ENCODE data around the gene KIF5A.

Gene KIF5A

DNA sequence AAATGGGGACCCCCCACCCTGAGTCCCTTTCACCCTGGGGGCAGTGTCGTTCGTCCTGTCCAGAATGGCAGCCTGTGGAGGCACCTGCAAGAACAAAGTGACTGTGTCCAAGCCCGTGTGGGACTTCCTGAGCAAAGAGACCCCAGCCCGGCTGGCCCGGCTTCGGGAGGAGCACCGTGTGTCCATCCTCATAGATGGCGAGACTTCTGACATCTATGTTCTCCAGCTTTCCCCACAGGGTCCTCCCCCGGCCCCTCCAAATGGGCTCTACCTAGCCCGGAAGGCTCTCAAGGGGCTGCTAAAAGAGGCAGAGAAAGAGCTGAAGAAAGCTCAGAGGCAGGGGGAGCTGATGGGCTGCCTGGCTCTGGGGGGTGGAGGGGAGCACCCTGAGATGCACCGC, 57.0 kb downstream of the KIF5A start:
- Histone ChIP-seq H3K27ac (no peak overlapping the region), H3K4me1 (ENCODE audit: low read depth, poor library complexity, severe bottlenecking) (peaks cover 36% of the 10 kb centered on the region), H3K27me3 (ENCODE audit: insufficient read depth, low read depth) (no peaks in the 10 kb centered on the region), H3K4me2 (no peak overlapping the region), H3K4me3 (IDR thresholded peaks at IDR 0.05; ENCODE audit: insufficient read depth, low read depth, low read length) (no peak overlapping the region), H3K79me2 (ENCODE audit: insufficient read depth, low read depth) (no peaks in the 10 kb centered on the region), H2AFZ (ENCODE audit: low read depth) (no peak overlapping the region), H3K9ac (no peak overlapping the region), H3K36me3 (ENCODE audit: insufficient read depth) (no peaks in the 10 kb centered on the region), H4K20me1 (ENCODE audit: insufficient read depth) (no peaks in the 10 kb centered on the region)
- TF ChIP-seq, protein P1, sequence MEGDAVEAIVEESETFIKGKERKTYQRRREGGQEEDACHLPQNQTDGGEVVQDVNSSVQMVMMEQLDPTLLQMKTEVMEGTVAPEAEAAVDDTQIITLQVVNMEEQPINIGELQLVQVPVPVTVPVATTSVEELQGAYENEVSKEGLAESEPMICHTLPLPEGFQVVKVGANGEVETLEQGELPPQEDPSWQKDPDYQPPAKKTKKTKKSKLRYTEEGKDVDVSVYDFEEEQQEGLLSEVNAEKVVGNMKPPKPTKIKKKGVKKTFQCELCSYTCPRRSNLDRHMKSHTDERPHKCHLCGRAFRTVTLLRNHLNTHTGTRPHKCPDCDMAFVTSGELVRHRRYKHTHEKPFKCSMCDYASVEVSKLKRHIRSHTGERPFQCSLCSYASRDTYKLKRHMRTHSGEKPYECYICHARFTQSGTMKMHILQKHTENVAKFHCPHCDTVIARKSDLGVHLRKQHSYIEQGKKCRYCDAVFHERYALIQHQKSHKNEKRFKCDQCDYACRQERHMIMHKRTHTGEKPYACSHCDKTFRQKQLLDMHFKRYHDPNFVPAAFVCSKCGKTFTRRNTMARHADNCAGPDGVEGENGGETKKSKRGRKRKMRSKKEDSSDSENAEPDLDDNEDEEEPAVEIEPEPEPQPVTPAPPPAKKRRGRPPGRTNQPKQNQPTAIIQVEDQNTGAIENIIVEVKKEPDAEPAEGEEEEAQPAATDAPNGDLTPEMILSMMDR (conservative IDR thresholded peaks at IDR 0.05; ENCODE audit: low read depth, low read length) = no peak

DNA sequence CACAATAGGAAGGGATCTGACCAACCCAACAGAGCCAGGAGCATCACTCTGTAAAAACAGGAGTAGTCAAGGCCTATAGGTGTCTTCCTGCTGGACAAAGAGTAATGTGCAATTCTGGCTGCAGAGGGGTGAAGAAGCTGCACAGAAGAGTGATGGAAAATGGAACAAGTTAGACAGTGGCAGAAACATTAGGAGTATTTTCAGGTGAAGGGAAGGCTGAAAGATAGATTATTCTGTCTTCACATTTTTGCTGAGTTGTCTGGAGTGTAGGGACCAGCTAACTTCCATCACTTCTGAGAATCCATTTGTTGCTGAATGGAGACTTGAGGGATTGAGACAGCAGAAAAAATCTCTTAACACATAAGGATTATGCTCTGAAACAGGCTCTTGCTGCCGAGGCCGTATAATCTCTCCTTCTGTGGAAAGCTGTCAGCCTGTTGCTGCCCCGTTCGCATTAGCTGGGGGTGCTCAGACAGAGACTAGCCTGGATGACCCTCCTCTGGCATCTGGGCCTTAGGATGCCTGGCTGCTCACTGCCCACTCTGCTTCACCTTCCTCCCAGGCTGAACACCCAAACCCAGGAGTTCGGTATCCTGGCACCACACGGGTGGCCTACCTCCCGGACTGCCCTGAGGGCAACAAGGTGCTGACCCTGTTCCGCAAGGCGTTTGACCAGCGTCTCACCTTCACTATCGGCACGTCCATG, 58.3 kb downstream of the KIF5A start:
- Histone ChIP-seq H3K27ac (no peak overlapping the region; the same call in 1 of the 2 replicates), H3K9ac (no peak overlapping the region), H3K4me3 (IDR thresholded peaks at IDR 0.05; ENCODE audit: insufficient read depth, low read depth, low read length) (no peak overlapping the region), H2AFZ (ENCODE audit: low read depth) (no peak overlapping the region), H4K20me1 (ENCODE audit: insufficient read depth) (no peaks in the 10 kb centered on the region), H3K79me2 (ENCODE audit: insufficient read depth, low read depth) (no peaks in the 10 kb centered on the region), H3K36me3 (ENCODE audit: insufficient read depth) (no peaks in the 10 kb centered on the region), H3K4me1 (ENCODE audit: low read depth, poor library complexity, severe bottlenecking) (peaks cover 48% of the 10 kb centered on the region), H3K27me3 (ENCODE audit: insufficient read depth, low read depth) (no peaks in the 10 kb centered on the region), H3K4me2 (no peak overlapping the region)
- TF ChIP-seq, protein P1 (conservative IDR thresholded peaks at IDR 0.05; ENCODE audit: low read depth, low read length) = no peak

DNA sequence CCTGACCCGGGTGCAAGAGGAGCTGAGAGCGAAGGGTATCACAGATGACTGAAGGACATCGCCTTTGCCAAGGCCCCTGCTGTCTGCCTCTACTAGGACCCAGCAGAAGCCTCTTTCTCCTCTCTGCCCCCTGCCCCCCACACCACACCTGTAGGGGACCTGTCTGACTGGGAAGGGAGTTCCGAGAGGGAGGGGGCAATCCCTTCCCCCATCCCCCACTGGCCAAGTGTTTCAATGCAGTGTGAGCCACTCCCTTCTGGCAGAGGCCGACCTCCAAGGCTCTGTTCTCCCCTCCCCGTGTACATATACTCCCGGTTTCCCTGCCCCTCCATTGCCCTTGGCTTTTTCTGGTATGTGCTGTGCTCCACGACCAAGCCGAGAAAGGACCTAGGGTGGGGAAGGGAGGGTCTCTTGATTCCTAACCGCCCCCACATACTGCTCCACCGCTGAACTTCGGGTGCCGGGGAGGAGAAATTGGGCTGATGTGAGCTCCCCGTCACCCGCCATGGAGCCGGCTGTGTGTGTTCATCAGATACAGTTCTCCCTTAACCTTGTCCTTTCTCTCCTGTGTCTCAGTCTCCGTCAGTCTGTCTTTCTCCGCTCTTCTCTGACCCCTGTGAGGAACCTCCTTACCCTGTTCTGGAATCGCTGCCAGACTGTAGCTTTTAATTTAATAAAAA, 59.4 kb downstream of the KIF5A start:
- no peaks in the 10 kb centered on the region for H4K20me1 ChIP-seq (ENCODE audit: insufficient read depth)
- H2AFZ ChIP-seq (ENCODE audit: low read depth) = no peak overlapping the region
- H3K27ac ChIP-seq = no peak overlapping the region
- H3K4me2 ChIP-seq = no peak overlapping the region
- no peaks in the 10 kb centered on the region for H3K36me3 ChIP-seq (ENCODE audit: insufficient read depth)
- no peak overlapping the region for H3K4me3 ChIP-seq (IDR thresholded peaks at IDR 0.05; ENCODE audit: insufficient read depth, low read depth, low read length)
- no peaks in the 10 kb centered on the region for H3K79me2 ChIP-seq (ENCODE audit: insufficient read depth, low read depth)
- no peak overlapping the region for H3K9ac ChIP-seq
- peaks cover 48% of the 10 kb centered on the region for H3K4me1 ChIP-seq (ENCODE audit: low read depth, poor library complexity, severe bottlenecking)
- TF ChIP-seq, protein P1 (conservative IDR thresholded peaks at IDR 0.05; ENCODE audit: low read depth, low read length) = no peak
- H3K27me3 ChIP-seq (ENCODE audit: insufficient read depth, low read depth) = no peaks in the 10 kb centered on the region

DNA sequence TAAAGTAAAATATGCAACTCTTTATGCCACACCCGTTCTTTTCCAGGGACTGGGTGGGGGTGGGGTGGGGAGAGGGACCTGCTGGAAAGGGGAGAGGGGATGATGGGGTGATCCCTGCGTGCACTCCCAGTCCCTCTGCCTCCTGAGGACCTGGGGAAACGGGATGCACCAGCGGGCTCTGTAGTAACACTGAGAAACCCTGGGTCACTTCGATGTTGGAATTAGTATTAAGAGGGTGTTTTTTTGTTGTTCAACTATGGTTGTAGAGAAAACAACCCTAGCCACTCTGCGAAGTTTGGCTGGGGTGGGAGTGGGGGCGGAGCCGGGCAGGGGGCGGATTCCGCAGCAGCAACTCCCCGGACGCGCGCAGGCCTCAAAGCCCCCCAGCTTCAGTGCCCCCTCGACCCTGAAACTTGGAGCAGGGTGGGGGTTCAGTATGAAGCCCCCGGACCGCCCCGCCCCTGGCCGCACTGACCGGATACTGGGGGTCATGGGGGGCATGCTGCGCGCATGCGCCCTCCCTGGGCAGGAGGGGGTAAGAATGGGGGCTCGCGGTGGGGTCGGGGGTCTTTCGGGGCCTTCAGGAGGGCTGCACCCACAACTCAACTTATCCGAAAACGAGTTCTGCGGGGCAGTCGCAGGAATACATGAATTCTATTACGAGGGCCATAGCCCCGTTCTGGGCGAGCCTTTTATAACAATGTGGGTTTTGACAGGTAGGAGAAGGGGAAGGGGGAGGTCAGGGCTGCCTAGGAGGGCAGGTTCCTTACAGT, 60.1 kb downstream of the KIF5A start:
- Histone ChIP-seq H3K4me2 (no peak overlapping the region), H3K4me3 (IDR thresholded peaks at IDR 0.05; ENCODE audit: insufficient read depth, low read depth, low read length) (no peak overlapping the region), H2AFZ (ENCODE audit: low read depth) (no peak overlapping the region), H4K20me1 (ENCODE audit: insufficient read depth) (no peaks in the 10 kb centered on the region), H3K36me3 (ENCODE audit: insufficient read depth) (no peaks in the 10 kb centered on the region), H3K79me2 (ENCODE audit: insufficient read depth, low read depth) (no peaks in the 10 kb centered on the region), H3K4me1 (ENCODE audit: low read depth, poor library complexity, severe bottlenecking) (peaks cover 52% of the 10 kb centered on the region), H3K27ac (no peak overlapping the region), H3K27me3 (ENCODE audit: insufficient read depth, low read depth) (no peaks in the 10 kb centered on the region), H3K9ac (no peak overlapping the region)
- TF ChIP-seq, protein P1 (conservative IDR thresholded peaks at IDR 0.05; ENCODE audit: low read depth, low read length) = no peak
